HepG2 (cell line): ENCODE measurements around the gene DDX39B. TPM values are rescaled to one million over a fixed set of nuclear protein-coding genes. Genes with fewer than 3 reads are reported as not detected.

Experiments used
- AKAP8 ChIP-seq: sonication (generic); formaldehyde crosslinking; IDR thresholded peaks from 2 replicates; pipeline ENCODE4 v1.5.1; 2020; ENCODE audit warnings: mild to moderate bottlenecking, missing genetic modification reagents
- FIP1L1 ChIP-seq: fragments of 200-400 bp; formaldehyde crosslinking; IDR thresholded peaks from 2 replicates; pipeline ENCODE4 v1.6.1; 2018; ENCODE audit warnings: low read depth, mild to moderate bottlenecking, low read length, moderate library complexity, borderline replicate concordance; ENCODE audit not compliant: insufficient read depth
- FOXA1 ChIP-seq, 2 experiments: fragments of 450-650 bp in 1 of 2; sonication (generic) in 1 of 2; formaldehyde crosslinking in 1 of 2; IDR thresholded peaks; 2 replicates each; pipeline versions ENCODE4 v1.4.0 to v1.6.1; 2016 to 2020; ENCODE audit warnings: missing genetic modification reagents in 1 of 2
- JUN ChIP-seq: sonication (generic); formaldehyde crosslinking; IDR thresholded peaks from 2 replicates; pipeline ENCODE4 v1.4.0; 2020; ENCODE audit warnings: mild to moderate bottlenecking, missing genetic modification reagents
- KDM2A ChIP-seq: sonication (generic); formaldehyde crosslinking; IDR thresholded peaks from 2 replicates; pipeline ENCODE4 v1.4.0; 2020; ENCODE audit warnings: low read depth, missing genetic modification reagents, borderline replicate concordance
- KLF13 ChIP-seq: sonication (generic); formaldehyde crosslinking; IDR thresholded peaks from 2 replicates; pipeline ENCODE4 v1.4.0; 2020; ENCODE audit warnings: mild to moderate bottlenecking, missing genetic modification reagents
- MAF1 ChIP-seq: sonication (generic); formaldehyde crosslinking; IDR thresholded peaks from 2 replicates; pipeline ENCODE4 v1.5.0; 2020; ENCODE audit warnings: missing genetic modification reagents, borderline replicate concordance
- MBNL3 ChIP-seq: fragments of 250-450 bp; sonication (Bioruptor Pico); conservative IDR thresholded peaks from 2 replicates; pipeline ENCODE4 v1.8.0; 2022; ENCODE audit warnings: mild to moderate bottlenecking, inconsistent platforms
- NFIB ChIP-seq: sonication (generic); formaldehyde crosslinking; IDR thresholded peaks from 2 replicates; pipeline ENCODE4 v1.9.0; 2021; ENCODE audit warnings: missing genetic modification reagents, mild to moderate bottlenecking, borderline replicate concordance
- NR3C1 ChIP-seq: sonication (generic); formaldehyde crosslinking; IDR thresholded peaks from 2 replicates; pipeline ENCODE4 v1.4.0; 2020; ENCODE audit warnings: missing genetic modification reagents
- PREB ChIP-seq: sonication (generic); formaldehyde crosslinking; IDR thresholded peaks from 2 replicates; pipeline ENCODE4 v1.4.0; 2020; ENCODE audit warnings: missing genetic modification reagents
- RBFOX2 ChIP-seq: fragments of 200-400 bp; formaldehyde crosslinking; IDR thresholded peaks from 2 replicates; pipeline ENCODE4 v1.6.1; 2017; ENCODE audit warnings: low read depth, mild to moderate bottlenecking, low read length
- SMC3 ChIP-seq: IDR thresholded peaks from 2 replicates; pipeline ENCODE4 v1.6.1; 2011; ENCODE audit warnings: low read length, improper control_type of control experiment
- SMYD3 ChIP-seq: sonication (generic); formaldehyde crosslinking; IDR thresholded peaks from 2 replicates; pipeline ENCODE4 v1.8.1; 2023; ENCODE audit warnings: mild to moderate bottlenecking, missing genetic modification reagents
- SRY ChIP-seq: sonication (generic); formaldehyde crosslinking; IDR thresholded peaks from 2 replicates; pipeline ENCODE4 v1.8.0; 2022; ENCODE audit warnings: mild to moderate bottlenecking, missing genetic modification reagents
- TAF1 ChIP-seq: sonication (generic); formaldehyde crosslinking; IDR thresholded peaks from 2 replicates; pipeline ENCODE4 v1.4.0; 2020; ENCODE audit warnings: missing genetic modification reagents
- TCF7 ChIP-seq: sonication (generic); IDR thresholded peaks from 2 replicates; pipeline ENCODE4 v1.6.1; 2016; ENCODE audit warnings: antibody characterized with exemption, low read depth
- TCF7L2 ChIP-seq: IDR thresholded peaks from 2 replicates; pipeline ENCODE4 v1.6.1; 2011; ENCODE audit warnings: mild to moderate bottlenecking, low read depth, low read length, moderate library complexity
- ZC3H13 ChIP-seq: sonication (generic); formaldehyde crosslinking; IDR thresholded peaks from 2 replicates; pipeline ENCODE4 v1.8.1; 2023; ENCODE audit warnings: mild to moderate bottlenecking, missing genetic modification reagents, moderate library complexity
- ZNF234 ChIP-seq: sonication (generic); formaldehyde crosslinking; conservative IDR thresholded peaks from 2 replicates; pipeline ENCODE4 v1.5.1; 2020; ENCODE audit warnings: mild to moderate bottlenecking, missing genetic modification reagents
- ZNF264 ChIP-seq: sonication (generic); formaldehyde crosslinking; IDR thresholded peaks from 2 replicates; pipeline ENCODE4 v1.4.0; 2020; ENCODE audit warnings: missing genetic modification reagents
- ZNF326 ChIP-seq: sonication (generic); formaldehyde crosslinking; IDR thresholded peaks from 2 replicates; pipeline ENCODE4 v1.4.0; 2020; ENCODE audit warnings: missing genetic modification reagents, borderline replicate concordance
- ZNF547 ChIP-seq: sonication (generic); formaldehyde crosslinking; IDR thresholded peaks from 2 replicates; pipeline ENCODE4 v1.5.1; 2020; ENCODE audit warnings: mild to moderate bottlenecking, missing genetic modification reagents
- ZNF652 ChIP-seq: IDR thresholded peaks from 2 replicates; pipeline ENCODE4 v1.6.1; 2016; ENCODE audit warnings: low read depth, borderline replicate concordance
- ZNF775 ChIP-seq: sonication (generic); formaldehyde crosslinking; IDR thresholded peaks from 2 replicates; pipeline ENCODE4 v1.4.0; 2020; ENCODE audit warnings: missing genetic modification reagents, mild to moderate bottlenecking, moderate library complexity, borderline replicate concordance
- ZNF780A ChIP-seq: sonication (generic); formaldehyde crosslinking; IDR thresholded peaks from 2 replicates; pipeline ENCODE4 v1.8.0; 2022; ENCODE audit warnings: mild to moderate bottlenecking, missing genetic modification reagents, moderate library complexity
- polyA plus RNA-seq, 8 experiments: library from polyadenylated mRNA; depleted of rRNA in 3 of 8; stranded (reverse) in 7 of 8; unstranded in 1 of 8; fragments of >200 nt; fragmentation: Illumina TruSeq in 4 of 8; extraction: Trizol in 4 of 8; gene quantifications; 2 replicates each; pipeline versions ENCODE4 v1.2.1 to v1.2.3, GENCODE V29; 2011 to 2016; ENCODE audit warnings: low read depth in 4 of 8, missing spikeins in 1 of 8, mixed read lengths in 1 of 8; ENCODE audit not compliant: insufficient read depth in 1 of 8
- total RNA-seq, 5 experiments: library from RNA; depleted of rRNA; stranded (reverse); fragments of >200 nt; fragmentation: Illumina TruSeq; extraction: Trizol; gene quantifications; 2 replicates each; pipeline ENCODE4 v1.2.3, GENCODE V29; 2016; ENCODE audit warnings: low read depth in 1 of 5
- TF ChIP-seq, protein P1 (sequence below): sonication (generic); formaldehyde crosslinking; IDR thresholded peaks from 2 replicates; pipeline ENCODE4 v1.4.0; 2020; ENCODE audit warnings: missing genetic modification reagents

Gene DDX39B
- total and polyA plus RNA-seq, 2 of the 13 experiments (the other 11 are each of a cell fraction or from before 2014, with no cell fraction given) = 570 to 678 TPM

DNA sequence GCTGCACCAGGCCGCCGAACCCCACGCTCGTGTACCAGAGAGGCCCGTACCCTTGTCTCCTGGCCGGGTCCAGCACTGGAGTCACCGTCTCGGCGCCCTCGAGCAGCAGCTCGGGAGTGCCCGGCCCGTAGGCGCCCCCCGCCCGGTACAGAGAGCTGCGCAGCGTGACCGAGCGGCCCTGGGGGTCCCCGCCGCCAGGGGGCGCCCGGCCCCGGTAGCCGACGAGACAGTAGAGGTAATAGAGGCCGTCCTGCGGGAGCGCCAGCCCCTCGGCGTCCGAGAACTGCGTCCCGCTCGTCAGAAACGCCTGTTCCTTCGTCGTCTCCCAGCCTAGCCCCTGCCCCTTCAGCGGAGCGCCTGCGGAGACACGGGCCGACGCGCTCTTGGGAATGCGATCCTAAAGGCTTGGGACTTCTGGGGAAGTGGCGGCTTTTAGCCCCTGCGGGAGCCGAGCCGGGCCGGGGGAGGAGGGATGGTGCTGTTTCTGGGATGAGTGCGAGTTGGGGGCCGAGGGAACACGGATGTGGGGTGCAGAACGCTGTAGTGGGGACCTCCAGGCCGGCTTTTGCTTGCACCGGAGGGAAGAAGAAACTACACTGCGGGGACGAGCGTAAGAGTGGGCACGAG is 39.1 kb upstream of the DDX39B start (continued):
- TF ChIP-seq, protein P1, sequence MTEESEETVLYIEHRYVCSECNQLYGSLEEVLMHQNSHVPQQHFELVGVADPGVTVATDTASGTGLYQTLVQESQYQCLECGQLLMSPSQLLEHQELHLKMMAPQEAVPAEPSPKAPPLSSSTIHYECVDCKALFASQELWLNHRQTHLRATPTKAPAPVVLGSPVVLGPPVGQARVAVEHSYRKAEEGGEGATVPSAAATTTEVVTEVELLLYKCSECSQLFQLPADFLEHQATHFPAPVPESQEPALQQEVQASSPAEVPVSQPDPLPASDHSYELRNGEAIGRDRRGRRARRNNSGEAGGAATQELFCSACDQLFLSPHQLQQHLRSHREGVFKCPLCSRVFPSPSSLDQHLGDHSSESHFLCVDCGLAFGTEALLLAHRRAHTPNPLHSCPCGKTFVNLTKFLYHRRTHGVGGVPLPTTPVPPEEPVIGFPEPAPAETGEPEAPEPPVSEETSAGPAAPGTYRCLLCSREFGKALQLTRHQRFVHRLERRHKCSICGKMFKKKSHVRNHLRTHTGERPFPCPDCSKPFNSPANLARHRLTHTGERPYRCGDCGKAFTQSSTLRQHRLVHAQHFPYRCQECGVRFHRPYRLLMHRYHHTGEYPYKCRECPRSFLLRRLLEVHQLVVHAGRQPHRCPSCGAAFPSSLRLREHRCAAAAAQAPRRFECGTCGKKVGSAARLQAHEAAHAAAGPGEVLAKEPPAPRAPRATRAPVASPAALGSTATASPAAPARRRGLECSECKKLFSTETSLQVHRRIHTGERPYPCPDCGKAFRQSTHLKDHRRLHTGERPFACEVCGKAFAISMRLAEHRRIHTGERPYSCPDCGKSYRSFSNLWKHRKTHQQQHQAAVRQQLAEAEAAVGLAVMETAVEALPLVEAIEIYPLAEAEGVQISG (CRISPR knock-in tag) = peak; percentile 76
- TF ChIP-seq FOXA1 (IDR thresholded peaks at IDR 0.05) (no peak), FOXA1 (CRISPR knock-in tag; IDR thresholded peaks at IDR 0.05) (0 out of 2 replicates have a peak, but pooled peaks have one; percentile 6), SRY (CRISPR knock-in tag) (peak; percentile 56; the same call in 1 of the 2 replicates), FIP1L1 (no peak), ZNF547 (CRISPR knock-in tag) (no peak; the same call in 1 of the 2 replicates), RBFOX2 (peak; percentile 61; the same call in 1 of the 2 replicates), ZNF780A (CRISPR knock-in tag) (no peak), ZNF234 (no peak), KDM2A (CRISPR knock-in tag) (peak; percentile 94), NFIB (CRISPR knock-in tag) (no peak), TCF7 (no peak), KLF13 (CRISPR knock-in tag) (peak; percentile 91; the same call in 1 of the 2 replicates), ZNF264 (CRISPR knock-in tag) (no peak), TCF7L2 (no peak), ZNF775 (CRISPR knock-in tag) (no peak), SMYD3 (CRISPR knock-in tag) (no peak), ZNF652 (no peak), NR3C1 (CRISPR knock-in tag) (no peak), MAF1 (CRISPR knock-in tag) (no peak), AKAP8 (CRISPR knock-in tag) (no peak), ZC3H13 (CRISPR knock-in tag) (peak; percentile 22; the same call in 1 of the 2 replicates), JUN (CRISPR knock-in tag) (no peak), TAF1 (peak; percentile 54; the same call in 1 of the 2 replicates), PREB (CRISPR knock-in tag) (no peak), MBNL3 (no peak), SMC3 (peak; percentile 38; the same call in 1 of the 2 replicates), ZNF326 (CRISPR knock-in tag) (0 out of 2 replicates have a peak, but pooled peaks have one; percentile 63)
